HG03159 (cell line): ENCODE data around the gene PRR5.
A peak's percentile ranks its signal among the peaks of the same experiment; 100 is the strongest.

Source experiments
- ATAC-seq: cut with Tn5 transposase; IDR thresholded peaks from one replicate; pipeline ENCODE4 v1.9.1; 2021; ENCODE audit warnings: mild to moderate bottlenecking, moderate library complexity; ENCODE audit not compliant: unreplicated experiment

The PRR5 gene

GRCh38 chr22:44691796-44692661 is 10.0 kb upstream of the PRR5 start:
- ATAC-seq, result no peak

GRCh38 chr22:44692662-44693007 is 9.4 kb upstream of the PRR5 start:
- no peak for ATAC-seq

- no peak for ATAC-seq
These were observed 8.9 kb upstream of the PRR5 start for GRCh38 chr22:44693145-44693544.

GRCh38 chr22:44693756-44694155 is 8.2 kb upstream of the PRR5 start:
- ATAC-seq, result no peak

GRCh38 chr22:44697423-44698141 is 4.4 kb upstream of the PRR5 start:
- ATAC-seq, result no peak

GRCh38 chr22:44698531-44699421 is 3.2 kb upstream of the PRR5 start:
- no peak for ATAC-seq

GRCh38 chr22:44700456-44700855 is 1.5 kb upstream of the PRR5 start:
- ATAC-seq, result no peak

GRCh38 chr22:44701187-44701790 is 715 bp upstream of the PRR5 start:
- ATAC-seq, result no peak

GRCh38 chr22:44702479-44703198 is 635 bp downstream of the PRR5 start:
- ATAC-seq, result peak; percentile 33

- no peak for ATAC-seq
These were observed 1.4 kb downstream of the PRR5 start for GRCh38 chr22:44703255-44703870.

- ATAC-seq, result no peak
These were observed 2.4 kb downstream of the PRR5 start for GRCh38 chr22:44704159-44705021.

GRCh38 chr22:44705022-44705297 is 3.0 kb downstream of the PRR5 start:
- no peak for ATAC-seq

- no peak for ATAC-seq
These were observed 4.5 kb downstream of the PRR5 start for GRCh38 chr22:44706488-44706887.

GRCh38 chr22:44707178-44707577 is 5.2 kb downstream of the PRR5 start:
- ATAC-seq, result no peak

GRCh38 chr22:44707752-44708151 is 5.7 kb downstream of the PRR5 start:
- ATAC-seq, result no peak

- ATAC-seq, result no peak
These were observed 7.9 kb downstream of the PRR5 start for GRCh38 chr22:44709881-44710392.

GRCh38 chr22:44710474-44711240 is 8.7 kb downstream of the PRR5 start:
- ATAC-seq, result no peak

GRCh38 chr22:44711241-44711560 is 9.2 kb downstream of the PRR5 start:
- ATAC-seq, result no peak
